A673 (cell line): ENCODE measurements around the gene GGA3.

Experiments used
- EZH2 ChIP-seq: fragments of 200-600 bp; sonication (generic); IDR thresholded peaks from 2 replicates; pipeline ENCODE4 v1.6.1; 2017; ENCODE audit warnings: borderline replicate concordance, low read depth, mild to moderate bottlenecking, mixed read lengths, antibody characterized with exemption, low read length; ENCODE audit not compliant: poor library complexity, severe bottlenecking
- TF ChIP-seq, protein P1 (sequence below): fragments of 300-800, 200-600 bp; sonication (generic); conservative IDR thresholded peaks from 2 replicates; pipeline ENCODE4 v1.5.1; 2017; ENCODE audit warnings: low read depth, mild to moderate bottlenecking, antibody characterized with exemption, low read length, moderate library complexity, mixed read lengths

DNA sequence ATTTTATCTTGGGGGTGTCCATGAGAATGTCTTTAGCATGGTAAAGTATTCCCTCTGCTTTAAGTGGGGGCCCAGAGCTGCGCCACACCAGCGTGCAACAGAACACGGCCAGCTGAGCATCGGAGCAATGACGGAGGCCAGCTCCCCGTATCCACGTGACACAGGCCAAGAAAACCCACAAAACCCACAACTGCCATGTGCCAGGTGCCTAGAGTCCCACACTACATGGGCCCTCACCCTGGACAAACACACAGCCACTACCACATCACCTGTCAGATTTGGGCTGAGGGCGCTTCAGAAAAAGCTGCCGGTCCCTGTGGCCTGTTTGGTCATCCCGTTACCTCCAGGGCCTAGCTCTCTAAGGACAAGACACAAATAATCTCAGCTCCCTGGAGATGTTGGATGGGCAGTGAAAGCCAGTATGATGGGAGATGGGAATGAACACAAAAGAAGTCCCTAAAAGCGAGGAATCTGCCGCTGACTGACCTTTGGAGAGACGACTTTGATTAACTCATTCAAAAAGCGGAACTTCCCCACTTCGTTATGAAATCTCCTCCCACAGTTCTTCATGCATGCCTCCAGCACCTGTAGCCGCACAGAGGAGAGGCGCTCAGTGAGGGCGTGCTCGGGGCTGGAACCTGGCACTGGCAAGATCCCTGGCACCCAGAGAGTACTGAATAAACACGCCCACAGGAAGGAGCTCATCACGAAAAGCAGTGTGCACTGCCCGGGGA is 17.1 kb downstream of the GGA3 start:
- TF ChIP-seq EZH2, result no peak
- TF ChIP-seq, protein P1, sequence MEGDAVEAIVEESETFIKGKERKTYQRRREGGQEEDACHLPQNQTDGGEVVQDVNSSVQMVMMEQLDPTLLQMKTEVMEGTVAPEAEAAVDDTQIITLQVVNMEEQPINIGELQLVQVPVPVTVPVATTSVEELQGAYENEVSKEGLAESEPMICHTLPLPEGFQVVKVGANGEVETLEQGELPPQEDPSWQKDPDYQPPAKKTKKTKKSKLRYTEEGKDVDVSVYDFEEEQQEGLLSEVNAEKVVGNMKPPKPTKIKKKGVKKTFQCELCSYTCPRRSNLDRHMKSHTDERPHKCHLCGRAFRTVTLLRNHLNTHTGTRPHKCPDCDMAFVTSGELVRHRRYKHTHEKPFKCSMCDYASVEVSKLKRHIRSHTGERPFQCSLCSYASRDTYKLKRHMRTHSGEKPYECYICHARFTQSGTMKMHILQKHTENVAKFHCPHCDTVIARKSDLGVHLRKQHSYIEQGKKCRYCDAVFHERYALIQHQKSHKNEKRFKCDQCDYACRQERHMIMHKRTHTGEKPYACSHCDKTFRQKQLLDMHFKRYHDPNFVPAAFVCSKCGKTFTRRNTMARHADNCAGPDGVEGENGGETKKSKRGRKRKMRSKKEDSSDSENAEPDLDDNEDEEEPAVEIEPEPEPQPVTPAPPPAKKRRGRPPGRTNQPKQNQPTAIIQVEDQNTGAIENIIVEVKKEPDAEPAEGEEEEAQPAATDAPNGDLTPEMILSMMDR, result no peak
